Neutrophil (primary cell): ENCODE data around the gene MSI2.

ENCODE experiments used
- H3K27ac ChIP-seq: fragments of 200-600 bp; sonication (generic); 2 replicates; pipeline ENCODE4 v1.5.1; 2016; ENCODE audit warnings: mild to moderate bottlenecking, moderate library complexity
- H3K27me3 ChIP-seq: fragments of 200-600 bp; sonication (generic); 2 replicates; pipeline ENCODE4 v1.6.0; 2016; ENCODE audit warnings: mild to moderate bottlenecking
- H3K36me3 ChIP-seq: fragments of 200-600 bp; sonication (generic); 2 replicates; pipeline ENCODE4 v1.5.1; 2017
- H3K4me1 ChIP-seq, 2 experiments: fragments of 200-600 bp in 1 of 2; sonication (generic) in 1 of 2; 1 replicate in 1 of 2; 2 replicates in 1 of 2; pipeline versions ENCODE4 v1.5.1 to v1.6.1; 2013 to 2016; ENCODE audit warnings: low read depth in 1 of 2, low read length in 1 of 2, mild to moderate bottlenecking in 1 of 2, moderate library complexity in 1 of 2; ENCODE audit not compliant: control insufficient read depth in 1 of 2, insufficient read depth in 1 of 2
- H3K4me3 ChIP-seq, 2 experiments: fragments of 200-600 bp in 1 of 2; sonication (generic) in 1 of 2; 1 replicate in 1 of 2; 2 replicates in 1 of 2; pipeline ENCODE4 v1.5.1; 2013 to 2016; ENCODE audit warnings: low read depth in 1 of 2, low read length in 1 of 2, mild to moderate bottlenecking in 1 of 2, moderate library complexity in 1 of 2
- H3K9me3 ChIP-seq: fragments of 200-600 bp; sonication (generic); 2 replicates; pipeline ENCODE4 v1.5.1; 2016
- CTCF ChIP-seq: fragments of 200-600 bp; sonication (generic); IDR thresholded peaks from 2 replicates; pipeline ENCODE4 v1.5.1; 2016; ENCODE audit warnings: antibody characterized with exemption

Gene MSI2

DNA sequence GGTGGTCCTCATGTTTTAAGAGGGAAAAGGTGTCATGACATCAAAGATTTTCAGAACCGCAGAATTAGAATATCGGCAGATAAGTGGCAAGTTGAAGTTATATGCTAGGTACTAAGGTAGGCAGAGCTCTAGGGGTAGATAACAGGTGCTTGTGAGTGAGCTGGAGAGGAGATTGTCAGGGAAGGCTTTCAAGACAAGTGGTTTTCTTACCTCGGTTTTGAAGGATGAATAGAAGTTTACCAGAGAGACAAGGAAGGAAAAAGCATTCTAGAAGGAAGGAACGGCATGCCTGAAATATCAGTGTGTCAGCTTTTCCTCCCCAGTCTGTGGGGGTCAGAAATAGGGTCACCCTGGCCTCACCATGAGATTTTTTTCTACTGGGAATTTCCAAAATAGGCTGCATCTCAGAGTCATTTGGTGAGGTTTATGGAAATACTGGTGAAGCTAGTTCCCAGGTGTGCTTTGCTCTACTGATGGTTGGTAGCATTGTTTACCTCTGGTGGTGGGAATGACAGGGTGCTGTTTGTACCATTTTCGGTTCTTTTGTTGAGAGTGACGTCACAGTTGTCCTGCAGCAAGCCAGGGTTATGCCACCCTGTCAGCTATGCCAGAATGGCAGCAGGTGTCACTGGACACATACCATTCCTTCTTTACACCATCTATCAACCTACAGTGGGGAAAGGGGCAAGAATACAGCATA lies 112.5 kb downstream of the MSI2 start:
- Histone ChIP-seq H3K27me3 (no peaks in the 10 kb centered on the region), H3K36me3 (no peaks in the 10 kb centered on the region), H3K9me3 (no peaks in the 10 kb centered on the region), H3K4me1 (peaks cover 0 to 9% of the 10 kb centered on the region in 2 experiments), H3K27ac (no peak overlapping the region), H3K4me3 (no peak overlapping the region)
- TF ChIP-seq CTCF: no peak

GRCh38 chr17:57369509-57369945 lies 113.2 kb downstream of the MSI2 start:
- Histone ChIP-seq H3K9me3 (no peaks in the 10 kb centered on the region), H3K4me1 (peaks cover 0 to 9% of the 10 kb centered on the region in 2 experiments), H3K36me3 (no peaks in the 10 kb centered on the region), H3K27me3 (no peaks in the 10 kb centered on the region), H3K4me3 (no peak overlapping the region), H3K27ac (no peak overlapping the region)
- TF ChIP-seq CTCF: no peak

- no peak for TF ChIP-seq CTCF
- no peaks in the 10 kb centered on the region for H3K36me3 ChIP-seq
- no peak overlapping the region for H3K27ac ChIP-seq
- H3K9me3 ChIP-seq: no peaks in the 10 kb centered on the region
- H3K27me3 ChIP-seq: no peaks in the 10 kb centered on the region
- no peak overlapping the region for H3K4me3 ChIP-seq
- H3K4me1 ChIP-seq: peaks cover 0 to 9% of the 10 kb centered on the region in 2 experiments
These were observed 113.8 kb downstream of the MSI2 start for GRCh38 chr17:57370037-57370581.

DNA sequence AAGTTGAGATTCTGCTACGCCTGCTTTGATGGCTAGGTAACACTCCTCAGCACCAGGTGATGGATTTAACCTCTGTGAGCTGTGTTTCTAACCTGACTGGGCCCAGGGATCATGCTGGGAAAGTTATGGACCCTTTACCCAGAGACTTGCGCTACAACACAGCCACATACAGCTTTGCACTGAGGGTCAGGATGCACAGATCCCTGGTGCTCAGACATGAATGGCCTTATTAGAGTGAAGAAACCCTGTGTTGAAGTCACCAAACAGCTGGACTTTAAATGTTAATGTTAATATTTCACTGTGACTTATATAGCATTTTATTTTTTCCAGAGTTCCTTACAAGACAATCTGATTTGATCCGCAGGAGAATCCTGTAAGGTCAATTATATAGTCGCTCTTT lies 114.3 kb downstream of the MSI2 start:
- no peak overlapping the region for H3K27ac ChIP-seq
- H3K9me3 ChIP-seq: no peaks in the 10 kb centered on the region
- H3K4me1 ChIP-seq: peaks cover 0 to 9% of the 10 kb centered on the region in 2 experiments
- H3K27me3 ChIP-seq: no peaks in the 10 kb centered on the region
- no peak overlapping the region for H3K4me3 ChIP-seq
- H3K36me3 ChIP-seq: no peaks in the 10 kb centered on the region
- TF ChIP-seq CTCF: no peak

- no peaks in the 10 kb centered on the region for H3K36me3 ChIP-seq
- peaks cover 0 to 9% of the 10 kb centered on the region in 2 experiments for H3K4me1 ChIP-seq
- no peaks in the 10 kb centered on the region for H3K9me3 ChIP-seq
- TF ChIP-seq CTCF: no peak
- no peak overlapping the region for H3K4me3 ChIP-seq
- H3K27me3 ChIP-seq: no peaks in the 10 kb centered on the region
- H3K27ac ChIP-seq: no peak overlapping the region
These were observed 115.8 kb downstream of the MSI2 start for GRCh38 chr17:57372156-57372555.
